CD4-positive, alpha-beta T cell treated with Interleukin-6 at 100 ng/mL for 8 hours (primary cell): ENCODE results near the gene UBE2S.
"Not testable (repeated sequence)": the region's sequence is repeated elsewhere in the genome, so short reads cannot be mapped to it uniquely, and the experiment has no call there.

ENCODE experiments used
- DNase-seq: peaks from one replicate; pipeline ENCODE4 v3.0.0-alpha.2; 2020; ENCODE audit warnings: mixed read lengths, low spot score

The UBE2S gene

GRCh38 chr19:55440411-55441105, 33.0 kb upstream of the UBE2S start:
- DNase-seq, result no peak

- DNase-seq, result no peak
These were observed 31.5 kb upstream of the UBE2S start for GRCh38 chr19:55439052-55439451.

GRCh38 chr19:55437410-55437809, 29.8 kb upstream of the UBE2S start:
- no peak for DNase-seq

GRCh38 chr19:55436847-55437246, 29.3 kb upstream of the UBE2S start:
- no peak for DNase-seq

GRCh38 chr19:55435020-55435419, 27.4 kb upstream of the UBE2S start:
- no peak for DNase-seq

GRCh38 chr19:55434356-55434919, 26.9 kb upstream of the UBE2S start:
- no peak for DNase-seq

- DNase-seq, result no peak
These were observed 25.7 kb upstream of the UBE2S start for GRCh38 chr19:55433292-55433691.

GRCh38 chr19:55432241-55432959, 24.8 kb upstream of the UBE2S start:
- no peak for DNase-seq

GRCh38 chr19:55431183-55431582, 23.6 kb upstream of the UBE2S start:
- DNase-seq, result no peak

- no peak for DNase-seq
These were observed 18.5 kb upstream of the UBE2S start for GRCh38 chr19:55426042-55426441.

GRCh38 chr19:55424518-55424917, 16.9 kb upstream of the UBE2S start:
- no peak for DNase-seq

- no peak for DNase-seq
These were observed 15.8 kb upstream of the UBE2S start for GRCh38 chr19:55423225-55424005.

GRCh38 chr19:55421281-55421680, 13.7 kb upstream of the UBE2S start:
- peak; percentile 60 for DNase-seq

- no peak for DNase-seq
These were observed 12.1 kb upstream of the UBE2S start for GRCh38 chr19:55419624-55420236.

- DNase-seq, result no peak
These were observed 11.5 kb upstream of the UBE2S start for GRCh38 chr19:55419103-55419502.

- peak; percentile 60 for DNase-seq
These were observed 10.6 kb upstream of the UBE2S start for GRCh38 chr19:55418185-55418584.

GRCh38 chr19:55410168-55410567, 2.6 kb upstream of the UBE2S start:
- no peak for DNase-seq

- DNase-seq, result not testable (repeated sequence)
These were observed 1.6 kb upstream of the UBE2S start for GRCh38 chr19:55409179-55409578.

GRCh38 chr19:55408533-55408872, 915 bp upstream of the UBE2S start:
- DNase-seq, result no peak

- DNase-seq, result peak; percentile 98
These were observed 378 bp upstream of the UBE2S start for GRCh38 chr19:55407800-55408532.

- DNase-seq, result peak; percentile 12
These were observed 600 bp downstream of the UBE2S start for GRCh38 chr19:55406826-55407549.
